ENCODE results near the gene LCNL1.

GRCh38 chr9:137018761-137019559 is 36.2 kb downstream of the LCNL1 start:
- TF ChIP-seq CTCF (conservative IDR thresholded peaks at IDR 0.05; ENCODE audit: low read depth, low read length) = no peak
- no peak for TF ChIP-seq EZH2 (IDR thresholded peaks at IDR 0.05; ENCODE audit: borderline replicate concordance, low read depth, low read length, poor library complexity, severe bottlenecking)

Measured in A673 (cell line).